HG03159 (cell line): ENCODE data around the gene DOCK10.
"Not testable (repeated sequence)": the region's sequence is repeated elsewhere in the genome, so short reads cannot be mapped to it uniquely, and the experiment has no call there.

ENCODE experiments used
- ATAC-seq: cut with Tn5 transposase; IDR thresholded peaks from one replicate; pipeline ENCODE4 v1.9.1; 2021; ENCODE audit warnings: mild to moderate bottlenecking, moderate library complexity; ENCODE audit not compliant: unreplicated experiment

Gene DOCK10

DNA sequence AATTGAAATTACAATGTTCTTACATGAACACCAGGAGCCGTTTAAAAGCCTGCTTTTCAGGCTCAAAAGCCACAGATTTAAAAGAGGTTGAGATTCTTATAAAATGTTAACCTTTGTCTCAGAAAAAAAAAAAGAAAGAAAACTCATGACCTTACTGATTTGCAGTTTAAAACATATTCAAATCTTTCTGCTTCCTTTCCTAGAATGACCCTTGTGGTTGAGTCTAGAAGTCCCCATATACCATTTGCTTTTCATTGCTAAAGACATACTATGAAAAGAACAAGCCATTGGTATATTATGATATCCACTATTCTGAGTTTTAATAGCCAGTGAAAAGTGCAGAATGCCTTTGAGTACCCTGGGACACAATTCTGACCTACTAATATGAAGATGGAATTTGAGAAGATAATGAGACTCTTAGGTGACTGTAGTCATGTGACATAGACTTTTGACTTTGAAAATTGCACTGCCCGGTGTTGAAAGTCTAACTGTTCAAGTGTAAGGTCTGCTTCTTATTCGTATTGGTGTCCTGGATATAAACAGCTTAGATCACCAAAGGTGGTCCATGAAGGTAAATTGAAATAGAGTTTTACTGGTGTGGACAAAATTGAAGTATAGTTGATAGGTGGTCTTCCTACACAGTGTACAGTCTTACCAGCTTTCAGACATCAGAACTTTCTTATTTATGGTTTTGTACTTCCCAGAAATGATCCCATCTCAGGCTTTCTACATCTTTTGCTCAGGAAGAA lies 117.0 kb downstream of the DOCK10 start:
- ATAC-seq: peak; percentile 29

DNA sequence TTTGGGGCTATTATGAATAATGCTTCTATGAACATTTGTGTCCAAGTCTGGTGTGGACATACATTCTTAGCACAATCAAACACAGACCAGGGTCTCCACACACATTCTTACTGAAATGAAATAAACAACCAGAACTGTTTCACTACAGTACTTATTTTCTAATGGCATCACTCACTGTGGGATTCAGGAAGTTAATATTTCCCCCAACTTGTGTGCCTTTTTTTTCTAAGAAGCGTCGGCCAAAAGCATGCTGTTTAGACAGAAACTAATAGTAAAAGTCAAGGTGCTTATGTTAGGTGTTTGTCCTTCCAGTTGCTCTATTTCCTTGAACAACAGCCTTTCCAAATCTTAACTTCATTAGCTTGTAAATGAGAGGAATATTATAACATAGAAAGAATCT lies 117.6 kb downstream of the DOCK10 start:
- no peak for ATAC-seq

DNA sequence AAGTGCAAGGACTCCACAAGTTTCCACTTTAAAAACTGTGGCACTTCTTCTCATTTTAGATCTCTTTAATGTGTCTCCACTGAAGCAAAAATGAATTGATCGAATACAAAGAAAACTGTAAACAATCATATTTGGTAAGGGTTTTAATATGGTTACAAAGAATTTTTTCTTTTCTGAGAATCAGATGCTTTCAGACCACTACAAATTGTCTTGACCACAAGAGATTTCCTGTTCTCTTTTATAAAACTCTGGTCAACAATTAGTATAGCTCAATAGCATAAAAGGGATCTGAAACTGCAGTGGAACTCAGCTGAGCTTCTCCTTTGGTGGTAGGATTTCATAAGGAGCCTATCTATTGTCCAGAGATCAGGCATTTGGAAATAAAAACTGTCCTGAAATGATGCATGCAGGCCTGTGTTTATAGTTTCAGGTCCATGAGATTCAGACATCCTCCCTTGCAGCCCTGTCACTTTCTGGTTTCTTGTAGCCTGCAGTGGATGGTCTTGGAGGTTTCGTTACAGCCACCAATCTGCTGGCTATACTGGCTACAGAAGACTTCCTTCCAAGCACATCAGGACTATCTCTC lies 120.0 kb downstream of the DOCK10 start:
- ATAC-seq: peak; percentile 77

DNA sequence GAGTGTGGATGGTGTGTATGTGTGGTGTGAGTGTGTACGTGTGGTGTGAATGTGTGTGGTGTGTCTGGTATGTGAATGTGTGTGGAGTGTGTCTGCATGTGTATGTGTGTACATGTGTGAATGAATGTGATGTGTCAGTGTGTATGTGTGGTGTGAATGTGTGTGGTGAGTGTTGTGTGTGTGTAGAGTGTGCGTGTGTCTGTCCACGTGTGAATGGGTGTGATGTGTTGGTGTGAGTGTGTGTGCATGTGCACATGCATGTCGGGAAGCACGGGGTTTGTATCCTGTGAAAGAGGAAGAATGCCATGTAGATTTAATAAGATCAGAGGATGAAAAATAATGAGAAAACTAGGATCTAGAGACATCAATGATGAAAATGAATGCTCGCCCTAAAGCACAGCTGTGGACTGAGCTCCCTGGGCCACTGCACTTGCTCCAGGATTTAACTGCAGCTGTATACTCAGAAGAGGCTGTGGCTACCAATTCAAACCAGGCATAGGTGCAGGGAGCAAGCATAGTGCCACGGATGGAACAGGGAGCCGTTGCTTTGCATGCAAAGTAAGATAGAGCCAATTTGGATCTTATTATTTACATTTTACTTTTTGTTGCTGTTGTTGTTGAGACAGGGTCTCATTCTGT lies 122.7 kb downstream of the DOCK10 start:
- no peak for ATAC-seq

DNA sequence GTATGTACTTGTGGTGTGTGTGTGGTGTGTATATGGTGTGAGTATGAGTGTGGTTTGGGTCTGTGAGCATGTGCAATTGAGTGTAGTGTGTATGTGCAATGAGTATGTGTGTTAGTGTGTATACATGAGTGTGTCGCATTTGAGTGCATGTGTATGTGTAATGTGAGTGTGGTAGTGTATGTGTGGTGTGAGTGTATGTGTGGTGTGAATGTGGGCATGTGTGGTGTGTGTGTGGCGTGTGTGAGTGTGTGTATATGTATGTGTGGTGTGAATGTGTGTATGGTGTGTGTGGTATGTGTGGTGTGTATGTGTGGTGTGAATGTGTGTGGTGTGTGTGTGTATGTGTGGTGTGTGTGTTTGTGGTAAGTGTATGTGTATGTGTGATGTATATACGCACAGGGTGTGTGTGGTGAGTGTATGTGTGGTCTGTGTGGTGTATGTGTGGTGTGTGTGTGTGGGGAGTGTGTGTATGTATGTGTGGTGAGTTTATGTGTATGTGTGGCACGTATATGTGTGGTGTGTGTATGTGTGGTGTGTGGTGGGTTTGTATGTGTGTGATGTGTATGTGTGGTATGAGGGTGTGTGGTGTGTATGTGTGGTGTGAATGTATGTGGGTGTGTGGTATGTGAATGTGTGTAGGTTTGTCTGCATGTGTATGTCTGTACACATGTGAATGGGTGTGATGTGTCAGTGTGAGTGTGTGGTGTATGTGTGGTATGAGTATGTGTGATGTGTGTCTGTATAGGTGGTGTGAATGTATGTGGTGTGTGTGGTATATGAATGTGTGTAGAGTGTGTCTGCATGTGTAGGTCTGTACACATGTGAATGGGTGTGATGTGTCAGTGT lies 123.4 kb downstream of the DOCK10 start:
- no peak for ATAC-seq

DNA sequence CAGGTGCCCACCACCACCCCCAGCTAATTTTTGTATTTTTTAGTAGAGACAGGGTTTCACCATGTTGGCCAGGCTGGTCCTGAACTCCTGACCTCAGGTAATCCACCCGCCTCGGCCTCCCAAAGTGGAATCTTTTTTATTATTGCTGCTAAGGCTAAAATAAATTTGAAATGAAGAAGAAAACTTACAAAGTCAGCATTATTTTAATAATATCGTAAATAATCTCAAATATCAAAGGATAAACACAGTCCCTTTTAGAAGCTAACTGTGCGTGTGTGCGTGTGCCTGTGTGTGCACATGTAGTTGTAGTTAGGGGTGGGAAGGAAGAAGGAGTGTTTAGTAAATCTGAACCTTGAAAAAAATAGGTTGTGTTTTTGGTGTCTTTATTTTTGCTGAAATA lies 125.0 kb downstream of the DOCK10 start:
- not testable (repeated sequence) for ATAC-seq

DNA sequence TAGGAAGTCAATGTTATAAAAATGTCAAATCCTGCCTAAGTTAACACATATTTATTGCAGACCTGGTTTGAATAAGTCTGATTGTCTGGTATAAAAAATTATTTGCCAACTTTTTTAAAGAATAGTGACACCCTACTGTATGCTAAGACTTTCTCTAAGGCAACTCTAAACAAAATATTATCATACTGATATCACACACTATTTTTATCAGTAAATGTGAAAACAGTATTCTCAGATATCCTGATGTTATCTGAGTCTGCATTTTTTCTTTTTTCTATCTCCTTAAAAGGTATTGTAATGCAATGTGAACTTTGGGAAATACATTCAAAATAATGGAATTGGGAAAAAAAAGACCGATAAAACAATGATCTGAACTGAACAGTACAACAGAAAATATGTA lies 127.1 kb downstream of the DOCK10 start:
- ATAC-seq: no peak

DNA sequence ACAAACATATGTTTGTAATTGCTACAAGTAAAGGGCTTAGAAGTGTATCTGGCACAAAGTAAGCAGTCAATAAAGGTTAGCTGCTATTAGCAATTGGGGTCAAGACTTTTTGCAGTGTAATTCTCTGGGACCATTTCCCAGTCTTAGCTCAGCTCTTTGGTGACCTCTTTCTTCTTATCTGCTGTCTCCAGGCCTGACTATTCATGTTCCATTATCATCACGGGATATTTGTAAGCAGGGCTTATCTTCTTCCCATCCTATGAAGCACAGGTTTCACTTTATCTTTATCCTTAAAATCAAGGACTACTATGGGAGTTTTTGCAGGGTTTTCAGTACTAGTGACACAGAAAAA lies 131.7 kb downstream of the DOCK10 start:
- no peak for ATAC-seq

DNA sequence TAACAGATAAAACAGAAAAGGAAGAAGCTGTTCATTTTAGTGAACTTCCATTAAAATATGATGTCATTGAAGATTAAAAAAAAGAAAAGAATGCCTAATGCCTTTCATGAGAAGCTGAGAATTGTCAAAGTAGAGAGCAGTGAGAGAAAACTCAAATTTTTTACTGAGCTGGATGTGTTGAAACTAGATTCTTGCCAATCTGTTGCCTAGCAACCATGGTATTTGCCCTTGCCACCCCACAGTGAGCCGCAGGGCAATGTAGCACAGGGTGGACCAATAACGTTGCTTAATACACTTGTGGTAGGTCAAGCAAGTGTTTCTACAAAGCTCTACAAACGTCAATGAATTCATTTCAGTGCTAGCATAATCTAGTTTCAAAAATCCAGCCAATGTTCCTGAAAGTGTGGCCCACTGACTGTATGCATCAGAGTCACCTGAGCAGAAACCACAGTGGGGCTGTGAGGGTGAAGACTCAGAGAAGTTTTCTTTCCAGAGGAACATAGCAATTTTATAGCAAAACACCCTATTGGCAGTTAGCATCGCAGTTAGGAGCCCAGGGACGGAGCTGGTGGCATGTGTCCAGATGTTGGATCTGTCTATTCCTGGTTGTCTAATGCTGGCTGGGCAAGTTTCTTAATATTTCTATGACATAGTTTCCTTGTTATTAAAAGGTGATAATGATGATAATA lies 132.2 kb downstream of the DOCK10 start:
- ATAC-seq: peak; percentile 67

DNA sequence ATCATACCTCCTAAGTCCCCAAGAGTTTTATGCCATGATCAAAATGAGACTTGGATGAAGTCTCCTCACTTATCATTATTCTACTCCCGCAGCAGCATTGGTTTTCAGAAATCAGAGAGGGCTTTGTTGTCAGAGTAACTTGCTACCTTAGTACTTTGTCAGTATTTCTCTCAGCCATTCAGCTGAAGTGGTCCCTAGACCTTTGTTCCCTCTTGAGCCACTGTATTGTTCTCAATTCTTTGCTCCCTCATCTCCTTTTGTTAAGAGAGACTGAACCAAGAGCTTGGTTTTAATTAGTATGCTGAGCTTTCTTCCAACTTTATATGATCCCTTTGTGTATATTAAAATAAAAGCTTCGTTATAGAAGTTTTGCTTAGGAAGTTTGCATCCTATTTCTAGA lies 133.4 kb downstream of the DOCK10 start:
- ATAC-seq: no peak

DNA sequence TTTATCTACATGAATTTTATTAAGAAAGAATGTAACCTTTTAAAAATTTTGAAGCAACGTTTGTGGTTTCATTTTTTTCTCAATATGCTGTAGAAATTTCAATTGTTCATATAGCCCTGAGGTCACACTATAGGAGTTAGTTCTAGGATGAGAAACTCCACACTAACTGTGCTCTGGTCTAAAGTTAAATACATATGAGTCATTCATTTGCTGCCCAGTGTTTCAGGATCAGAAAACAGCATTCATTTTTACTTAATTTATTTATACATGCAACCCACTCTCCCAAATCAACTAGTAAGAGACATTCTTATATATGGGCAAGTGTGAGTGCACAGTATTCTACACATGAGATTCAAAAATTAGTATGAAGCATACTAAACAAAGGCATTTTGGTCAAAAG lies 137.9 kb downstream of the DOCK10 start:
- ATAC-seq: no peak

DNA sequence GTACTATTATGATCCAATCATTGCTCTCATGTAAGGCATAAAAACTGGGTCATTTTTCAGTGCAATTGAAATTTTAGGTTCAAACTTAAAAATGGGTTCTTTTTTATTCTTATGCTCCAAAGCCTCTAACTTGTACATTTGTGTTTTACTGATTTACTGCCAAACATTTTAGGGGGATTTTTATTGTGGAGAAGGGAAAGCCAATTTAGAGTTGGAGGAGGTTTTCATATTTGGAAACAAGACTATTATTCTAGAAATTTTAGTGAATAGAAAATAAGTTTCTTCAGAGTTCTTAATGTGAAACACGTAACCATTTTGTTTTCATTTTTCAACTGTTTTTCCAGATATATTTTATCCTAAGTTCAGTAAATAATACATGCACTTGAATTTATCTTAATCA lies 138.6 kb downstream of the DOCK10 start:
- no peak for ATAC-seq

DNA sequence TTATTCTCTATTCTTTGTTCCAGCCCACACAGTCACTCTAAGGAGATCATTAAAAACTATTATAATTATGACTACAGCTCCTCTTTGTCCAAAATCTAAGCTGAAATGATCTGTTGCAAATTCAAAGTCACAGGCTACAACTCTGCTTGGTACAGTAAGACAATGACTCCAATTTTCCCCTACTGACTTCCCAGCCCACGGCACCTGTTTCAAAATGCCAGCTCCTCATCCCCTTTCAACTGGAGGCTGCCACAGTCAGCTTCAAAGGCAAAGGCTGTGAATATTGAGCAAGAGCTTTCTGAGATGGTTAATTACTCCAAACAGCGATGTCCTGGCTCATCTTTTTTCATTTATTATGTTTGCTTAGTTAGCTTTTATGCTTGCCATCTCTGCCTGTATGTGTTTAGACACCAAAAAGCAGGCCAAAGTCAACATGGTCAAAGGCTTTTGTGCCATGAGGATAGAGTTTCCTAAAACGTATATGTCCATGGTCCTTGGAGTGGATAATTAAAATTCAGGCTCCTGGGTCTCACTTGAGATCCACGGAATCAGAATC lies 141.1 kb downstream of the DOCK10 start:
- no peak for ATAC-seq

DNA sequence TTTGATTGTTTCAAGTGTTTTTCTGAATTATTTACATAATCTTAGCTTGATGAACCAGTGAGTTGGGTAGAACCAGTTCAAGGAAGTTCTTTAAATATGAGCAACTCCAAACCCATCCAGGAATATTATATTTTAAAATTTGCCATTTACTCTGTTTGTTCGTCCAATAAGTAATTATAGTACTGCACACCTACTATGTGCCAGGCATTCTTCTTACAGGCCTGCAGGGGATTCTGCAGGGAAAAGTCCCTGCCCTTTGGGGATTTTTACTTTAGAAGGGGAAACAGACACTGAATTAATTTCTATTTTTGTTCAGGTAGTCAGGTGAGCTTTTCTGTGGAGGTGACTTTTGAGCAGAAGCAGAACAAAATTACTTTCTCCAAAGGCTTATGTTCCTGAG lies 146.9 kb downstream of the DOCK10 start:
- ATAC-seq: no peak

DNA sequence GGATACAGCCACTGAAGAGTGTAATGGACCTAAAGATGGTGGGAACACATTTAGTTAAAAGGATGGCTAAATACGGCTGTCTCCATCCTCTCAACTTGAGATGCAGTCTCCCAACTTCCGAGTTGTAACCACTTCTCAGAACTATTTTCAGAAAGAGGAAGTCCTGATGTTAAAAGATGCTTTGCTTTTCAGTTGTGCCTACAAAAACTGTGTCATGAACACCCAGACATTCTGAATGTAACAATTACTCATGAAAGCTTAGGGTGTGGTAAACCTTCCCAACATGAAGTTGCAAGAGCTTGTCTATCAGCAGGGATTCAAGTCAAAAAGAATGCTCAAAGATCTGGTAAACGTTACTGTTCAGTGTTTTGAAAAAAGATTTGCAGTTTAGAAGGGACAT lies 147.9 kb downstream of the DOCK10 start:
- peak; percentile 87 for ATAC-seq

DNA sequence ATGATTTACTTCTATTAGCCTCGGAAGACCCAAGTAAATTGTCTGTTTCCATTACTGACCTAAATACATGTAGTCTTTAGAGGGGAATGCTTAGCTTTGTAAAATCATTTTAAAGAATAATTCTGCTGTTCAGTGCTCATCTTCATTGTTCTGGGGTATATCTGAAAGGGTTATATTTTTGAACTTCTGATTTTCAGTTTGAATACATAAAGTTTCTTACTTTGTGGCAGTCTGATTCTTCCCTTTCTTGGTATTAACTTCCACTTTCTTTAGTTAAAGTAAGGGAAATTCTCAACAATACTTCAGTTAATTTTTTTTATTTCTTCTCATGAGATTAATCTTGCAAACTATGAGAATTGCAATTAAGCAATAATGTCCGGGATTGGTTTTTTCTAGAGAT lies 148.4 kb downstream of the DOCK10 start:
- no peak for ATAC-seq

DNA sequence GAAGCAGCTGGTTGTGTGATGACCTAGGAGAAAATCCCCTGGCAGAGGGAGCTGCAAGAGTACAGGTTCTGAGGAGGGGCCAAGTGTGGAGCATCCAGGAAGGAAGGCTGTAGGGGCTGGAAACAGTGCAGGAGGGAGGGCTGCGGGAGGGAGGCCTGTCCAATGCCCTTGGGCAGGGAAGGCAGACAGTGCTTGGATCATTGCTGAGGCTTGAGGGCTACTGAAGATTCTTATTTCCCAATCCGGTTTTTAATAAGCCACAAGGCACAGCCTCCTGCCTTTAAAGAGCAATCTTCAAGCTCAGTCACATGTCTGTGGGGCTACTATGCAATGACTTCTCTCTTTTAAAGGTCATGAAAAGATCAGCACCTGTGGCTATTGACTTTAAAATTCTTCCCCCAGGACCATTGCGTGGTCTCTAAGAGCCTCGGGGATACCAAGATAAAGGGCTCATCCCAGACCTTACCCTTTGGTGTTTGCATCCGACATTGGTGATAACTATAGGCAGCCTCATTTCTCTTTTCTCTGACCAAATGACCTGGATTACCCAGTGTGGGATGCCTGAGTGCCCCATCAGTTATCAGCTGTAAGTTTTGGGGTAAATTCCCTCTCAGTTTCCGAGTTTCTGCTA lies 149.6 kb downstream of the DOCK10 start:
- ATAC-seq: no peak

DNA sequence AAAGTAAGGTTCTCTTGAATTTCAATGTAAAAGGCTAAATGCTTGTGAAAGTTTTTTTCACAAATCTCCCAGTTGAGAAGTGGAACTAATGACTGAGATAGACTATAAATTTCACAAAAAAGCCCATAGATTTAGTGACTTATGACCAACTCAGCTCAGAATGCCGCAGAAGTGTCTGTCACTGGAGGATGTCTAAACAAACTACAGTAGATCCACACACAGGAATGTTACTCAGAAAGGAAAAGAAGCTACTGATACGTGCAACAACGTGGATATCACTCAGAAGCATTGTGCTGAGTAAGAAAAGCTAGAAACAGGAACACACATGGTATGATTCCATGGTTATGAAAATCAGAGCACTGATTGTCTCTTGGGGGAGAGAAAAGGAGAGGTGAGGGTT lies 151.9 kb downstream of the DOCK10 start:
- no peak for ATAC-seq

DNA sequence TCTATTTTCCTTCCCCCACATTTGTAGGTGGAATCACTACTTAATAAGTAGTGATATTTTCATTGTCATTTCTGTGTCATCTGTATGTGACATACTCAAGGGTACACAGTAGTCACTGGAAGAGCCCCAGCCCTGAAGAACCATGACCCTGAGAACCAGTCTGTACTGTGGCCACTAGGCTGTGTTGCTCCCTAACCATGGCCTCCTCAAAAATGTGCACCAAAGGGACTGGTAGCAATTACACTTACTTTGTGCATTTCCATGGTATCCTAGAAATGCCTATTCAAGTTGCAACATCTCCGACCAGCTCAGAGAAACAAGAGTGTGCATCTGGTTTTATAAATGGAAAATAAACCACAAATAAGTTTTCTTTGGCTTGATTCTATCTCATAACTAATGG lies 155.1 kb downstream of the DOCK10 start:
- ATAC-seq: no peak

DNA sequence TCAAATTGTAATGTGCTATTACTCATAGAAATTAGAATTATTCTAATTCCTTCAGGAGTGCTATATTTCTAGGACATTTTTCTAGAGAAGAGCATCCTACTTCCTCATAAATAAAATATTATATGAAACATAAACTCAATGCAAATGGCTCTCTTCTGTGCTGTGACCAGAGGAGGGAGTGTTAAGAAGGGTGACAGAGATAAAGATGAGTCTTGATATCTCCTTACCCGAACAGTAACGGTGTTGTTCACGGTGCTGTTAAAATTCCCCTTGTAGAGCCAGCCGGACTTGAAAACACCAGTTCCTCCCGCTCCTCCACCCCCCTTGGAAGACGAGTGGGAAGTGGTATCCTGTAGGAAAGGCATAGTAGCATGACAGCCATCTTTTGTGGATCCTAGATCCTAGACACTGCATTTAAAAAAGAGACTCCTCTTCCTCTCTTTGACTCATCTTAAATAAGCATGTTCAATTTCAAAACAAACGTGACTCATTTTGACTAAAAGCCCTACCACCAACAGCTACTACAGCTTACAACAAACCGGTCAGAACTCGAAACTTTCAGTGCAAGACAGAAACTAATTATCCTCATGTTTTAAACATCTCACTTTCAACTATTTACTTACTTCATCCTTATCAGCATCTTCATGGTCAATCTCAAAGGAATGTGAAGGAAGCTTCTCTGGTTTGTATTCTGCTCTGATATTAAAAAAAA lies 156.3 kb downstream of the DOCK10 start:
- peak; percentile 85 for ATAC-seq
